ENCODE data around the gene LIN7B. TPM values are rescaled to one million over a fixed set of nuclear protein-coding genes. Genes with fewer than 3 reads are reported as not detected.

Gene LIN7B
- total and polyA plus RNA-seq, 9 of the 15 experiments (the other 6 are each of a cell fraction or from before 2014, with no cell fraction given), result 0.89 to 15.7 (median 4.0) TPM

DNA sequence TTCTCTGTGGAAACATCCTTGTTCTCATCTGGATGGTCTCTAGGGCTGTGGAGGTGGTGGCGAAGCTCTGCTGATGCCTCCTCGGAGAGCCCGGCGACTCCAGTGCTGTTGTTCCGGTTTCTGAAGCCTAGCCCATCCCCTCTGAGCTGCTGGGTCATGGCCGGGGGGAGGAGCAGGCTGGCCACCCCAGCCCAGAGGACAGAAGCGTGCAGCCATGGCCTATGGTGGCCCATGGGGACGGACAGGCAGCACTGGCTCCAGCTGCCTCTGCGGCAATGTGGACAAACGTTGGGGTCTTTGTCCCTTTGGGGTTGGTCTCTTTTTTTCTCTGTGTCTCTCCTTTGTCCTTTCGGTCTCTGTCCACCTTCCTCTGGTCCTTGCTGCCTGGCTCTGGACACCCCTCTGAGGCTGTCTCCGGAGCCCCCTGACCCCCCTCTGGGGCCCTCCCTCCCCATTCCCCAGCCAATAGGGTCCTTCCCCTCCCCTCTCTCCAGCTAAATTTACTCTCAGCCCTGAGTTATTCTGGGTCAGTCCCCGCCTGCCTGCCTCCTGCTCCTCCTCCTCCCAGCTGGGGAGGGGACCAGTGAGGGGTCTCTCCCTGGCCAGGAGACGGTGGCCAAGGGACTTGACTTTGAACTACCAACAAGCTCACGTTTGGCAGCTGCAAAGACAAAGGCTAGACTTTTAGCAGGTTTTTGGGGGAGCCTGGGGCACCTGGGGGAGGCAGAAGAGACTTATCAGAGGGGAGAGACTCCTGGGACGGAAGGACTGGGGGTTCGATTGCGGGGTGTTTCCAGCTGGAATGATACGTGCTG is 41.0 kb downstream of the LIN7B start, which contains the start of gene HRC (continued):
- TF ChIP-seq, protein P1, sequence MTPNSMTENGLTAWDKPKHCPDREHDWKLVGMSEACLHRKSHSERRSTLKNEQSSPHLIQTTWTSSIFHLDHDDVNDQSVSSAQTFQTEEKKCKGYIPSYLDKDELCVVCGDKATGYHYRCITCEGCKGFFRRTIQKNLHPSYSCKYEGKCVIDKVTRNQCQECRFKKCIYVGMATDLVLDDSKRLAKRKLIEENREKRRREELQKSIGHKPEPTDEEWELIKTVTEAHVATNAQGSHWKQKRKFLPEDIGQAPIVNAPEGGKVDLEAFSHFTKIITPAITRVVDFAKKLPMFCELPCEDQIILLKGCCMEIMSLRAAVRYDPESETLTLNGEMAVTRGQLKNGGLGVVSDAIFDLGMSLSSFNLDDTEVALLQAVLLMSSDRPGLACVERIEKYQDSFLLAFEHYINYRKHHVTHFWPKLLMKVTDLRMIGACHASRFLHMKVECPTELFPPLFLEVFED (CRISPR knock-in tag; conservative IDR thresholded peaks at IDR 0.05), result no peak
- no peak for TF ChIP-seq DIDO1 (tag; IDR thresholded peaks at IDR 0.05; ENCODE audit: low read depth)
- no peak for TF ChIP-seq ZNF766 (CRISPR knock-in tag; conservative IDR thresholded peaks at IDR 0.05)
- peak; percentile 96 for TF ChIP-seq POLR2G (IDR thresholded peaks at IDR 0.05; ENCODE audit: low read depth, low read length)
- TF ChIP-seq SLC30A9 (CRISPR knock-in tag; IDR thresholded peaks at IDR 0.05), result no peak
- TF ChIP-seq, protein P2, sequence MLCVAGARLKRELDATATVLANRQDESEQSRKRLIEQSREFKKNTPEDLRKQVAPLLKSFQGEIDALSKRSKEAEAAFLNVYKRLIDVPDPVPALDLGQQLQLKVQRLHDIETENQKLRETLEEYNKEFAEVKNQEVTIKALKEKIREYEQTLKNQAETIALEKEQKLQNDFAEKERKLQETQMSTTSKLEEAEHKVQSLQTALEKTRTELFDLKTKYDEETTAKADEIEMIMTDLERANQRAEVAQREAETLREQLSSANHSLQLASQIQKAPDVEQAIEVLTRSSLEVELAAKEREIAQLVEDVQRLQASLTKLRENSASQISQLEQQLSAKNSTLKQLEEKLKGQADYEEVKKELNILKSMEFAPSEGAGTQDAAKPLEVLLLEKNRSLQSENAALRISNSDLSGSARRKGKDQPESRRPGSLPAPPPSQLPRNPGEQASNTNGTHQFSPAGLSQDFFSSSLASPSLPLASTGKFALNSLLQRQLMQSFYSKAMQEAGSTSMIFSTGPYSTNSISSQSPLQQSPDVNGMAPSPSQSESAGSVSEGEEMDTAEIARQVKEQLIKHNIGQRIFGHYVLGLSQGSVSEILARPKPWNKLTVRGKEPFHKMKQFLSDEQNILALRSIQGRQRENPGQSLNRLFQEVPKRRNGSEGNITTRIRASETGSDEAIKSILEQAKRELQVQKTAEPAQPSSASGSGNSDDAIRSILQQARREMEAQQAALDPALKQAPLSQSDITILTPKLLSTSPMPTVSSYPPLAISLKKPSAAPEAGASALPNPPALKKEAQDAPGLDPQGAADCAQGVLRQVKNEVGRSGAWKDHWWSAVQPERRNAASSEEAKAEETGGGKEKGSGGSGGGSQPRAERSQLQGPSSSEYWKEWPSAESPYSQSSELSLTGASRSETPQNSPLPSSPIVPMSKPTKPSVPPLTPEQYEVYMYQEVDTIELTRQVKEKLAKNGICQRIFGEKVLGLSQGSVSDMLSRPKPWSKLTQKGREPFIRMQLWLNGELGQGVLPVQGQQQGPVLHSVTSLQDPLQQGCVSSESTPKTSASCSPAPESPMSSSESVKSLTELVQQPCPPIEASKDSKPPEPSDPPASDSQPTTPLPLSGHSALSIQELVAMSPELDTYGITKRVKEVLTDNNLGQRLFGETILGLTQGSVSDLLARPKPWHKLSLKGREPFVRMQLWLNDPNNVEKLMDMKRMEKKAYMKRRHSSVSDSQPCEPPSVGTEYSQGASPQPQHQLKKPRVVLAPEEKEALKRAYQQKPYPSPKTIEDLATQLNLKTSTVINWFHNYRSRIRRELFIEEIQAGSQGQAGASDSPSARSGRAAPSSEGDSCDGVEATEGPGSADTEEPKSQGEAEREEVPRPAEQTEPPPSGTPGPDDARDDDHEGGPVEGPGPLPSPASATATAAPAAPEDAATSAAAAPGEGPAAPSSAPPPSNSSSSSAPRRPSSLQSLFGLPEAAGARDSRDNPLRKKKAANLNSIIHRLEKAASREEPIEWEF (CRISPR knock-in tag; IDR thresholded peaks at IDR 0.05), result no peak
- TF ChIP-seq FOXM1 (IDR thresholded peaks at IDR 0.05; ENCODE audit: low read depth), result no peak
- no peak for TF ChIP-seq FOXM1 (CRISPR knock-in tag; IDR thresholded peaks at IDR 0.05; ENCODE audit: low read depth)
- TF ChIP-seq GTF2F1 (IDR thresholded peaks at IDR 0.05; ENCODE audit: low read depth, low read length), result 0 out of 2 replicates have a peak, but pooled peaks have one; percentile 46
- TF ChIP-seq, protein P3, sequence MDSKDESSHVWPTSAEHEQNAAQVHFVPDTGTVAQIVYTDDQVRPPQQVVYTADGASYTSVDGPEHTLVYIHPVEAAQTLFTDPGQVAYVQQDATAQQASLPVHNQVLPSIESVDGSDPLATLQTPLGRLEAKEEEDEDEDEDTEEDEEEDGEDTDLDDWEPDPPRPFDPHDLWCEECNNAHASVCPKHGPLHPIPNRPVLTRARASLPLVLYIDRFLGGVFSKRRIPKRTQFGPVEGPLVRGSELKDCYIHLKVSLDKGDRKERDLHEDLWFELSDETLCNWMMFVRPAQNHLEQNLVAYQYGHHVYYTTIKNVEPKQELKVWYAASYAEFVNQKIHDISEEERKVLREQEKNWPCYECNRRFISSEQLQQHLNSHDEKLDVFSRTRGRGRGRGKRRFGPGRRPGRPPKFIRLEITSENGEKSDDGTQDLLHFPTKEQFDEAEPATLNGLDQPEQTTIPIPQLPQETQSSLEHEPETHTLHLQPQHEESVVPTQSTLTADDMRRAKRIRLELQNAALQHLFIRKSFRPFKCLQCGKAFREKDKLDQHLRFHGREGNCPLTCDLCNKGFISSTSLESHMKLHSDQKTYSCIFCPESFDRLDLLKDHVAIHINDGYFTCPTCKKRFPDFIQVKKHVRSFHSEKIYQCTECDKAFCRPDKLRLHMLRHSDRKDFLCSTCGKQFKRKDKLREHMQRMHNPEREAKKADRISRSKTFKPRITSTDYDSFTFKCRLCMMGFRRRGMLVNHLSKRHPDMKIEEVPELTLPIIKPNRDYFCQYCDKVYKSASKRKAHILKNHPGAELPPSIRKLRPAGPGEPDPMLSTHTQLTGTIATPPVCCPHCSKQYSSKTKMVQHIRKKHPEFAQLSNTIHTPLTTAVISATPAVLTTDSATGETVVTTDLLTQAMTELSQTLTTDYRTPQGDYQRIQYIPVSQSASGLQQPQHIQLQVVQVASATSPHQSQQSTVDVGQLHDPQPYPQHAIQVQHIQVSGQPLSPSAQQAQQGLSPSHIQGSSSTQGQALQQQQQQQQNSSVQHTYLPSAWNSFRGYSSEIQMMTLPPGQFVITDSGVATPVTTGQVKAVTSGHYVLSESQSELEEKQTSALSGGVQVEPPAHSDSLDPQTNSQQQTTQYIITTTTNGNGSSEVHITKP (IDR thresholded peaks at IDR 0.05; ENCODE audit: partially characterized antibody), result peak; percentile 82
- no peak; the same call in 1 of the 2 replicates for TF ChIP-seq ELF4 (CRISPR knock-in tag; IDR thresholded peaks at IDR 0.05)
- no peak for TF ChIP-seq ZSCAN32 (CRISPR knock-in tag; IDR thresholded peaks at IDR 0.05)
- TF ChIP-seq TCF7 (IDR thresholded peaks at IDR 0.05; ENCODE audit: borderline replicate concordance), result no peak
- no peak for TF ChIP-seq MYBL2 (IDR thresholded peaks at IDR 0.05; ENCODE audit: low read depth)
- TF ChIP-seq MYBL2 (CRISPR knock-in tag; IDR thresholded peaks at IDR 0.05; ENCODE audit: borderline replicate concordance), result no peak
- peak; percentile 89 for TF ChIP-seq POLR2A (conservative IDR thresholded peaks at IDR 0.05)
- no peak for TF ChIP-seq GTF2A2 (tag; IDR thresholded peaks at IDR 0.05)
- TF ChIP-seq SETDB1 (IDR thresholded peaks at IDR 0.05; ENCODE audit: low read length), result no peak
- TF ChIP-seq XRCC3 (IDR thresholded peaks at IDR 0.05), result no peak
- no peak for TF ChIP-seq KLF1 (tag; IDR thresholded peaks at IDR 0.05)
